Cardiac muscle cell (in vitro differentiated cells and primary cell): ENCODE measurements around the gene MGAT5B. TPM values are rescaled to one million over a fixed set of nuclear protein-coding genes. Genes with fewer than 3 reads are reported as not detected.

ENCODE experiments used
- DNase-seq, 2 donors: peaks; one replicate each; pipeline versions ENCODE4 v3.0.0 to v3.0.0-alpha.2; 2010 to 2017; ENCODE audit warnings: low read depth in 1 of 2, low spot score in 1 of 2
- H3K27ac ChIP-seq: fragments of 200-600 bp; sonication (generic); 2 replicates; pipeline ENCODE4 v1.5.1; 2016
- H3K27me3 ChIP-seq: fragments of 200-600 bp; sonication (generic); 2 replicates; pipeline ENCODE4 v1.6.0; 2016; ENCODE audit warnings: control low read depth
- H3K36me3 ChIP-seq: fragments of 200-600 bp; sonication (generic); 2 replicates; pipeline ENCODE4 v1.5.1; 2016; ENCODE audit warnings: control low read depth
- H3K4me1 ChIP-seq: fragments of 200-600 bp; sonication (generic); 2 replicates; pipeline ENCODE4 v1.8.1; 2017; ENCODE audit warnings: low read depth, mild to moderate bottlenecking, mixed run types
- H3K4me3 ChIP-seq: fragments of 200-600 bp; sonication (generic); 2 replicates; pipeline ENCODE4 v1.5.1; 2016; ENCODE audit warnings: mild to moderate bottlenecking
- H3K9me3 ChIP-seq: fragments of 200-600 bp; sonication (generic); 2 replicates; pipeline ENCODE4 v1.5.1; 2017; ENCODE audit warnings: low read depth, mild to moderate bottlenecking, control low read depth
- CTCF ChIP-seq: IDR thresholded peaks from 2 replicates; pipeline ENCODE4 v1.5.1; 2012; ENCODE audit warnings: low read depth, mild to moderate bottlenecking, low read length
- polyA plus RNA-seq: library from polyadenylated mRNA; unstranded; fragments of >200 nt; fragmentation: Nextera tagmentation; extraction: Ambion mirVana; gene quantifications from 2 replicates; pipeline ENCODE4 v1.2.1, GENCODE V29; 2016
- total RNA-seq: library from RNA; depleted of rRNA; stranded (reverse); fragments of >200 nt; gene quantifications from 2 replicates; pipeline ENCODE4 v1.2.3, GENCODE V29; 2016

The MGAT5B gene
- total and polyA plus RNA-seq, 2 experiments from 2014 or later: 0.48 to 0.86 TPM

GRCh38 chr17:76988796-76989195, 120.6 kb downstream of the MGAT5B start:
- no peak for DNase-seq
- Histone ChIP-seq H3K27ac (no peak overlapping the region), H3K36me3 (no peaks in the 10 kb centered on the region), H3K27me3 (no peaks in the 10 kb centered on the region), H3K9me3 (no peaks in the 10 kb centered on the region), H3K4me1 (no peaks in the 10 kb centered on the region), H3K4me3 (no peak overlapping the region)
- no peak for TF ChIP-seq CTCF

GRCh38 chr17:76989519-76989918, 121.3 kb downstream of the MGAT5B start:
- Histone ChIP-seq H3K4me3 (no peak overlapping the region), H3K36me3 (no peaks in the 10 kb centered on the region), H3K27ac (no peak overlapping the region), H3K27me3 (no peaks in the 10 kb centered on the region), H3K4me1 (no peaks in the 10 kb centered on the region), H3K9me3 (no peaks in the 10 kb centered on the region)
- no peak for TF ChIP-seq CTCF
- no peak for DNase-seq

- H3K4me1 ChIP-seq: no peaks in the 10 kb centered on the region
- H3K27ac ChIP-seq: no peak overlapping the region
- H3K9me3 ChIP-seq: no peaks in the 10 kb centered on the region
- no peak for TF ChIP-seq CTCF
- H3K36me3 ChIP-seq: no peaks in the 10 kb centered on the region
- no peak overlapping the region for H3K4me3 ChIP-seq
- no peak for DNase-seq
- H3K27me3 ChIP-seq: no peaks in the 10 kb centered on the region
These were observed 124.7 kb downstream of the MGAT5B start for GRCh38 chr17:76992891-76993290.

GRCh38 chr17:76993651-76994050, 125.4 kb downstream of the MGAT5B start:
- no peaks in the 10 kb centered on the region for H3K9me3 ChIP-seq
- H3K36me3 ChIP-seq: no peaks in the 10 kb centered on the region
- no peaks in the 10 kb centered on the region for H3K4me1 ChIP-seq
- TF ChIP-seq CTCF: no peak
- no peak overlapping the region for H3K27ac ChIP-seq
- DNase-seq: no peak
- H3K4me3 ChIP-seq: no peak overlapping the region
- no peaks in the 10 kb centered on the region for H3K27me3 ChIP-seq

- DNase-seq: no peak
- no peak overlapping the region for H3K27ac ChIP-seq
- H3K9me3 ChIP-seq: no peaks in the 10 kb centered on the region
- no peak for TF ChIP-seq CTCF
- H3K36me3 ChIP-seq: no peaks in the 10 kb centered on the region
- no peaks in the 10 kb centered on the region for H3K27me3 ChIP-seq
- no peaks in the 10 kb centered on the region for H3K4me1 ChIP-seq
- no peak overlapping the region for H3K4me3 ChIP-seq
These were observed 126.0 kb downstream of the MGAT5B start for GRCh38 chr17:76994237-76994637.

- DNase-seq: no peak
- Histone ChIP-seq H3K27me3 (no peaks in the 10 kb centered on the region), H3K27ac (no peak overlapping the region), H3K9me3 (no peaks in the 10 kb centered on the region), H3K4me1 (no peaks in the 10 kb centered on the region), H3K36me3 (no peaks in the 10 kb centered on the region), H3K4me3 (no peak overlapping the region)
- no peak for TF ChIP-seq CTCF
These were observed 127.3 kb downstream of the MGAT5B start for GRCh38 chr17:76995387-76996105.
